NCI-H446 treated with DMSO at 0.1 percent for 48 hours (cell line): Measurements from ENCODE around the gene EML6.

Experiments used
- DNase-seq: peaks from one replicate; lab custom pipeline; 2025; lab: John Stamatoyannopoulos, UW

Gene EML6

GRCh38 chr2:55003706-55004639 is 280.5 kb downstream of the EML6 start:
- DNase-seq = no peak

DNA sequence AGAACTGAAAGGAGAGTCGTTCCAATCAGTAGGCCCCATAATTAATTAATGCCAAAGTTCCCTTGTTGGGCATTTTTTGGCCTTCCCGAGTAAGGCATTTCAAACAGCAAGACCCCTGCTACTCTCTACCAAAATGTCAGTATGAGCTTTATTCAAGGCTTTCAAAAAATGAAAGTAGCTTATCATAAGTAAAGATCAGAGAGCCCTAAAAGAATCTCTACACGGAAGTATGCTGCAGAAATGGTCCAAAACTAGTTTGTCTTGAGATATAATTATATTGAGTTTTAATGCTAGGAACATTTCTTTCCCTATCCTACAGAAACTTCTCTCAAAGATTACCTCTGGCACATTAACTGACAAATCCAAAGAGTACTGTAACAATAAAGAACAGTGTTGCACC is 282.8 kb downstream of the EML6 start:
- DNase-seq = no peak

DNA sequence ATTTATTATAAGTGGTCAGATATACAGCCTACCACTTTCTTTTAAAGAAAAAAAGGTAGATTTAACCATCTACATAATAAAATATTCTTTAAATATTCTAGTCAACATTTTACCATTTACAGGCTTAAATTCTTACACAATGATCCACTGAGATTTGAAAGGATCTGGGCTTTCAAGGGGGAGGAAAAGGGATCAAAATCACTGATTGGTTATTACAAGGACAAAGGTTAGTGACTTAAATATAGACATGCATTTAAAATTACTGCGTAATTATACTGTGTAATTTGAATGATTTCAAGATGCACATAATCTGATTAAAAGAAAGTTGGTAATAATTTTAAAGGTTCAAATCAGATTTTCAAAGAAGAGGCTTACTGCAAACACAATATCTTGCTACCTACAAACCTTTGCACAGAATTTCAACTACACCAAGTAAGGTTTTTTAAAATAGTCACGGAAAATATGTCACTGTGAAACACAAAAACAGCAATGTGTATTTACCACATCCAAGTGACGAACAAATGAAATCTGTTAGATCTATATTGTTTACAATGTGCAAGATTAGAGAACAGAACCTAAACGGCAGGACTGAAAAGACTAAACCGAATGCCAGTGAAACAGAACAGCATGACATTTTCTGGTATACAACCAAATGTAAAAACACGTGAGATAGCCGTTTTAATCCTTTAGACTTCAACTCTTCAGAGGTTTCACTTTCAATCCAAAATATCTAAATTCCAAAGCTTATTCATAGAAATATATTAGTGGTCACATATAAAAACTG is 286.0 kb downstream of the EML6 start:
- no peak for DNase-seq

- DNase-seq = peak; percentile 78
Measured at GRCh38 chr2:55010149-55010591, 286.7 kb downstream of the EML6 start.

DNA sequence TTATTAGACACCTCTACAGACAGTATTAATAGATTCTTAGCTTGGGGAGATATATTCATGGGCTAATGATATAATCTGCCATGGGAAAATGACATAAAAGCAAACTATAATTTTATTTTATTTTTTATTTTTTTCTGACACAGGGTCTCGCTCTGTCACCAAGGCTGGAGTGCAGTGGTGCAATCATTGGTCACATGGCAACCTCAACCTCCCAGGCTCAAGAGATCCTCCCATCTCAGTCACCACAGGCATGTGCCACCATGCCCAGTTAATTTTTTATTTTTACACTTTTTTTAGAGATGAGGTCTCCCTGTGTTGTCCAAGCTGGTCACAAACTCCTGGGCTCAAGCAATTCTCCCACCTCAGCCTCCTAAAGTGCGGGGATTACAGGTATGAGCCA is 287.5 kb downstream of the EML6 start:
- DNase-seq = no peak

GRCh38 chr2:55011831-55012671 is 288.6 kb downstream of the EML6 start:
- DNase-seq = no peak

GRCh38 chr2:55012672-55013484 is 289.4 kb downstream of the EML6 start:
- no peak for DNase-seq

GRCh38 chr2:55013936-55014335 is 290.5 kb downstream of the EML6 start:
- DNase-seq = peak; percentile 6

DNA sequence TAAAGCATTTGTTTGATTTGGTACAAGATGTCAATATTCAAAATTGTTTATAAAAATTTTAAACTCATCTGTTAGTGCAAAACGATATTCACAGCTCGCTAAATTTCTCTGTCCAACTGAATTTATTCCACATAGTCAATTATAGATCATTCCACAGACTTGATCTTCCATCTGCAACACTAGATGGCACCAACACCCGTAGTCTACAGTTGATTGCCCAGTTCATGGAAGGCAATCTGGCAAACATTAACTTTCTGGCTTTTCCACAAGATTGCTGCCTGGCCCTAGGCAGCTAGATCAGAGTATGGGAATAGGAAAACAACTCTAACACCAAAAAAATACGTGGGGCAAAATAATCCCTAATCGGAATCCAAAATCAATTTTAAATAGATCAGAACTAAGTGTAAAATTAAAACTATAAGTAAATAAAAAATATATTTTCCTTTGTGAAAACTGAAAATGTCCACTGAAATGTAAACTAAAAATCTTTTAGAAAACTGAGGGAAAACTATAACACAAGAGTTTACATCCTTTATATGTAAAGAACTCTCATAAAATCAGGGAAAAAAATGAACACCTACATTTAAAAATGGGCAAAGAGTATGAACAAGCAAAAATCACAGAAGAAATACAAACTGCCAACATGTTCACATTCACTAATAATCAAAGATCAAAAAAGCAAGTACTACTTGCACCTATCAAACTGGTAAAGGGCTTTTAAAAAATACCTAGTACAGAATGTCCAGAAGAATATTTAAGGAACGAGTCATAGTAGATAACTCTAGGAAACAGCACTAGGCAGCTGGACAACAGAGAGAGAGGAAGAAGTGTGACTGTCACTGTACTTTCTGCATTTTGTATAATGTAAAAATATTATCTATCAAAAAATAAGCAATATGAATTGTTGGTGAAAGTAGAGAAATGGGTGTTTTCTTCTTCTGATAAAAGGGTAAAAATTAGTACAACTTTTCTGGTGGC is 291.8 kb downstream of the EML6 start:
- peak; percentile 74 for DNase-seq

- no peak for DNase-seq
Measured at GRCh38 chr2:55017428-55017827, 294.0 kb downstream of the EML6 start.

DNA sequence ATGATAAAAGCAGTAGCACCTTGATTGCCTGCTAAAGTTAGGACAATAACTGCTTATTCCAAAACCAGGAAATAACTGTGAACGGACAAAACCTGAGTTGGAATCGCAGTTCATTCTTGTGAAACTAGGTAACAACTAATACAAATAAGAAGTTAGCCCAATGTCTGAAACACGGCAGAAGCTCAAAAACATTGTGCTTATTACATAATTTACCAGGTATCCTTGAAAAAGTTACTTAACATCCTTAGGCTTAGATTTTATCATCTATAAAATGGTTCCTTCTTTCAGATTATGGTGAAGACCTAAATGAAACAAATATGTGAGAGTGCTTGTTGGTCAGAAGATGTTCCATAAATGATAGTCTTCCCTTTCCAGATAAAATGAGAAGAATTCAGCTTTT is 294.4 kb downstream of the EML6 start:
- no peak for DNase-seq

- no peak for DNase-seq
Measured at GRCh38 chr2:55018619-55019018, 295.2 kb downstream of the EML6 start.

- no peak for DNase-seq
Measured at GRCh38 chr2:55019526-55020258, 296.2 kb downstream of the EML6 start.
